Thyroid gland (tissue), 4 donors: ENCODE measurements around the gene OR10G3.

ENCODE experiments used
- POLR2A ChIP-seq, 2 donors: fragments of 450-650 bp; IDR thresholded peaks; one replicate each; pipeline ENCODE4 v1.6.1; 2017; ENCODE audit warnings: antibody characterized with exemption in 2 of 2, mild to moderate bottlenecking in 2 of 2, moderate library complexity in 1 of 2
- TF ChIP-seq, protein P1 (sequence below), 6 experiments: fragments of 200-600 bp in 3 of 6; fragments of 450-650 bp in 3 of 6; sonication (generic) in 3 of 6; IDR thresholded peaks; one replicate each; pipeline ENCODE4 v1.5.1; 2016 to 2019; ENCODE audit warnings: antibody characterized with exemption in 6 of 6, mild to moderate bottlenecking in 2 of 6, inconsistent platforms in 1 of 6, moderate library complexity in 1 of 6

DNA sequence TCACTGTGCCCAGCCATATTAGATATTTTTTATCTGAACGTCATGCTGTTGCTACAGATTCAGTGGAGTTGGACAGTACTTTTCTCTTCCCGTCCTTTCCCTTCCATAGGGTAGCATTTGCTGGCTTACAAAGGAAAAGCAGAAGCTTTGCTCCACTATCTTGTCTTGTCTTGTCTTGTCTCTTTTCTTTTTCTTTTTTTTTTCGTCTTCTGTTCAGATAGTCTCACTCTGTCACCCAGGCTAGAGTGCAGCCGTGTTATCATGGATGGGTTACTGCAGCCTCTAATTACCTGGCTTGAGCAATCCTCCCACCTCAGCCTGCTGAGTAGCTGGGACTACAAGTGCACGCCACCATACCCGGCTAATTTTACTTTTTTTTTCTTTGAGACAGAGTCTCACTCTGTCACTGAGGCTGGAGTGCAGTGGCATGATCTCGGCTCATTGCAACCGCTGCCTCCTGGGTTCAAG, 21.1 kb downstream of the OR10G3 start:
- TF ChIP-seq, protein P1, sequence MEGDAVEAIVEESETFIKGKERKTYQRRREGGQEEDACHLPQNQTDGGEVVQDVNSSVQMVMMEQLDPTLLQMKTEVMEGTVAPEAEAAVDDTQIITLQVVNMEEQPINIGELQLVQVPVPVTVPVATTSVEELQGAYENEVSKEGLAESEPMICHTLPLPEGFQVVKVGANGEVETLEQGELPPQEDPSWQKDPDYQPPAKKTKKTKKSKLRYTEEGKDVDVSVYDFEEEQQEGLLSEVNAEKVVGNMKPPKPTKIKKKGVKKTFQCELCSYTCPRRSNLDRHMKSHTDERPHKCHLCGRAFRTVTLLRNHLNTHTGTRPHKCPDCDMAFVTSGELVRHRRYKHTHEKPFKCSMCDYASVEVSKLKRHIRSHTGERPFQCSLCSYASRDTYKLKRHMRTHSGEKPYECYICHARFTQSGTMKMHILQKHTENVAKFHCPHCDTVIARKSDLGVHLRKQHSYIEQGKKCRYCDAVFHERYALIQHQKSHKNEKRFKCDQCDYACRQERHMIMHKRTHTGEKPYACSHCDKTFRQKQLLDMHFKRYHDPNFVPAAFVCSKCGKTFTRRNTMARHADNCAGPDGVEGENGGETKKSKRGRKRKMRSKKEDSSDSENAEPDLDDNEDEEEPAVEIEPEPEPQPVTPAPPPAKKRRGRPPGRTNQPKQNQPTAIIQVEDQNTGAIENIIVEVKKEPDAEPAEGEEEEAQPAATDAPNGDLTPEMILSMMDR (IDR thresholded peaks at IDR 0.05), result no peak
- TF ChIP-seq POLR2A (IDR thresholded peaks at IDR 0.05), result no peak
